Measurements from ENCODE around the gene FAM228B. TPM values are rescaled to one million over a fixed set of nuclear protein-coding genes. Genes with fewer than 3 reads are reported as not detected.
"Not testable (repeated sequence)": the region's sequence is repeated elsewhere in the genome, so short reads cannot be mapped to it uniquely, and the experiment has no call there.

The FAM228B gene
- total RNA-seq, 1 donor from 2014 or later = 21.2 TPM

GRCh38 chr2:24104110-24104650, 19.1 kb upstream of the FAM228B start:
- DNase-seq = no peak

- no peak for DNase-seq
These were observed 18.4 kb upstream of the FAM228B start for GRCh38 chr2:24104906-24105305.

- no peak for DNase-seq
These were observed 17.5 kb upstream of the FAM228B start for GRCh38 chr2:24105816-24106215.

GRCh38 chr2:24106786-24107185, 16.5 kb upstream of the FAM228B start:
- DNase-seq = no peak

GRCh38 chr2:24107336-24107735, 15.9 kb upstream of the FAM228B start:
- DNase-seq = no peak

- DNase-seq = not testable (repeated sequence)
These were observed 13.8 kb upstream of the FAM228B start for GRCh38 chr2:24109431-24109830.

GRCh38 chr2:24110660-24111303, 12.5 kb upstream of the FAM228B start:
- DNase-seq = no peak

GRCh38 chr2:24111407-24111901, 11.8 kb upstream of the FAM228B start:
- DNase-seq = no peak

GRCh38 chr2:24115057-24115456, 8.2 kb upstream of the FAM228B start:
- no peak for DNase-seq

- no peak for DNase-seq
These were observed 5.4 kb upstream of the FAM228B start for GRCh38 chr2:24117902-24118301.

- DNase-seq = peak; percentile 79
These were observed 2.2 kb upstream of the FAM228B start for GRCh38 chr2:24121066-24121465.

GRCh38 chr2:24121469-24121868, 1.8 kb upstream of the FAM228B start:
- no peak for DNase-seq

- DNase-seq = no peak
These were observed 689 bp upstream of the FAM228B start for GRCh38 chr2:24122366-24123194.

GRCh38 chr2:24123922-24124580, 782 bp downstream of the FAM228B start:
- peak; percentile 40 for DNase-seq

GRCh38 chr2:24125956-24126355, 2.7 kb downstream of the FAM228B start:
- DNase-seq = peak; percentile 80

GRCh38 chr2:24132543-24132942, 9.3 kb downstream of the FAM228B start:
- DNase-seq = no peak

GRCh38 chr2:24140305-24140704, 17.0 kb downstream of the FAM228B start:
- DNase-seq = not testable (repeated sequence)

GRCh38 chr2:24147364-24147763, 24.1 kb downstream of the FAM228B start:
- DNase-seq = no peak

GRCh38 chr2:24152413-24153197, 29.3 kb downstream of the FAM228B start:
- no peak for DNase-seq

GRCh38 chr2:24153478-24153877, 30.2 kb downstream of the FAM228B start:
- no peak for DNase-seq

- DNase-seq = no peak
These were observed 34.9 kb downstream of the FAM228B start for GRCh38 chr2:24158131-24158530.

GRCh38 chr2:24159708-24160107, 36.4 kb downstream of the FAM228B start:
- DNase-seq = no peak

Data from skin of body (tissue), 2 donors.